A549 (cell line): ENCODE results near the gene BBS9. TPM values are rescaled to one million over a fixed set of nuclear protein-coding genes. Genes with fewer than 3 reads are reported as not detected.

Experiments used
- ATAC-seq, 2 experiments: fragments of 200-7000 bp in 1 of 2; fragments of >200 bp in 1 of 2; cut with Nextera tagmentation in 1 of 2; cut with Tn5 transposase in 1 of 2; 3 replicates each; pipeline versions ENCODE4 v1.8.0 to v1.9.1; 2018 to 2020; ENCODE audit warnings: mild to moderate bottlenecking in 1 of 2, moderate library complexity in 1 of 2
- CTCF ChIA-PET: fragments of 300-600 bp; sonication (Branson Sonifier 250); formaldehyde crosslinking; extraction: SDS; loops from one replicate; lab custom pipeline; 2021; ENCODE audit warnings: antibody characterized with exemption, inconsistent platforms; lab: Yijun Ruan, JAX
- POLR2A ChIA-PET: fragments of 350-600 bp; formaldehyde crosslinking; extraction: SDS; loops from one replicate; lab custom pipeline; 2021; ENCODE audit warnings: antibody characterized with exemption, inconsistent platforms; lab: Yijun Ruan, JAX
- DNase-seq, 2 experiments: peaks; one replicate each; pipeline versions ENCODE4 v3.0.0 to v3.0.0-alpha.2; 2011 to 2016; ENCODE audit warnings: low read depth in 1 of 2, low spot score in 1 of 2
- FAIRE-seq: peaks from 2 replicates; lab custom pipeline; 2011; peaks lifted over from hg19 to GRCh38; lab: Jason Lieb, UNC
- H3K27ac ChIP-seq, 2 experiments: fragments of >200 bp; sonication (Bioruptor Twin); formaldehyde crosslinking; 3 replicates each; pipeline ENCODE4 v1.5.1; 2016 to 2017
- H3K4me1 ChIP-seq: fragments of >200 bp; sonication (Bioruptor Twin); formaldehyde crosslinking; 3 replicates; pipeline ENCODE4 v1.6.1; 2016
- H3K4me2 ChIP-seq: fragments of >200 bp; sonication (Bioruptor Twin); formaldehyde crosslinking; 3 replicates; pipeline ENCODE4 v1.6.1; 2016
- H3K4me3 ChIP-seq: fragments of >200 bp; sonication (Bioruptor Twin); formaldehyde crosslinking; 3 replicates; pipeline ENCODE4 v1.5.1; 2016
- H3K9me3 ChIP-seq: fragments of >200 bp; sonication (Bioruptor Twin); formaldehyde crosslinking; 3 replicates; pipeline ENCODE4 v1.6.1; 2016
- BHLHE40 ChIP-seq: IDR thresholded peaks from 2 replicates; pipeline ENCODE4 v1.6.1; 2012; ENCODE audit warnings: low read depth, low read length, inconsistent platforms
- CEBPB ChIP-seq, 2 experiments: fragments of >200 bp in 1 of 2; sonication (Bioruptor Twin) in 1 of 2; formaldehyde crosslinking in 1 of 2; IDR thresholded peaks; 2 replicates each; pipeline ENCODE4 v1.6.1; 2012 to 2016
- CTCF ChIP-seq: fragments of >200 bp; sonication (Bioruptor Twin); formaldehyde crosslinking; IDR thresholded peaks from 3 replicates; pipeline ENCODE4 v1.5.1; 2016
- EP300 ChIP-seq, 2 experiments: fragments of >200 bp; sonication (Bioruptor Twin); formaldehyde crosslinking; IDR thresholded peaks; 2 replicates in 1 of 2; 3 replicates in 1 of 2; pipeline ENCODE4 v1.6.1; 2016 to 2017
- ESRRA ChIP-seq: fragments of 150-350 bp; IDR thresholded peaks from 2 replicates; pipeline ENCODE4 v1.6.1; 2014; ENCODE audit warnings: mild to moderate bottlenecking, low read length, borderline replicate concordance
- FOSL2 ChIP-seq, 2 experiments: fragments of 450-650 bp in 1 of 2; fragments of >200 bp in 1 of 2; sonication (Bioruptor Twin) in 1 of 2; formaldehyde crosslinking; IDR thresholded peaks; 2 replicates each; pipeline versions ENCODE4 v1.5.0 to v1.6.1; 2016 to 2020; ENCODE audit warnings: mild to moderate bottlenecking in 1 of 2, moderate library complexity in 1 of 2
- GATA3 ChIP-seq: IDR thresholded peaks from 2 replicates; pipeline ENCODE4 v1.6.1; 2012; ENCODE audit warnings: borderline replicate concordance
- HOXA7 ChIP-seq: fragments of 250-450 bp; sonication (Bioruptor Pico); IDR thresholded peaks from 2 replicates; pipeline ENCODE4 v1.5.0; 2020; ENCODE audit warnings: mild to moderate bottlenecking, moderate library complexity
- HOXB5 ChIP-seq: fragments of 250-450 bp; sonication (Bioruptor Pico); IDR thresholded peaks from 2 replicates; pipeline ENCODE4 v1.5.0; 2020; ENCODE audit warnings: mild to moderate bottlenecking, moderate library complexity
- KDM1A ChIP-seq: fragments of 200-600 bp; sonication (generic); IDR thresholded peaks from 2 replicates; pipeline ENCODE4 v1.6.1; 2016; ENCODE audit warnings: low read depth, mild to moderate bottlenecking
- KDM5A ChIP-seq: fragments of 200-600 bp; sonication (generic); IDR thresholded peaks from 2 replicates; pipeline ENCODE4 v1.6.1; 2016; ENCODE audit warnings: antibody characterized with exemption, mild to moderate bottlenecking
- NFE2L2 ChIP-seq: fragments of 150-350 bp; conservative IDR thresholded peaks from 2 replicates; pipeline ENCODE4 v1.6.1; 2014; ENCODE audit warnings: low read length
- NPAS2 ChIP-seq: fragments of 250-450 bp; sonication (Bioruptor Pico); IDR thresholded peaks from 2 replicates; pipeline ENCODE4 v1.8.0; 2022; ENCODE audit warnings: mild to moderate bottlenecking, moderate library complexity, borderline replicate concordance
- REST ChIP-seq: fragments of 200-600 bp; sonication (generic); IDR thresholded peaks from 2 replicates; pipeline ENCODE4 v1.6.1; 2016; ENCODE audit warnings: antibody characterized with exemption, mild to moderate bottlenecking, moderate library complexity
- SMC3 ChIP-seq: fragments of >200 bp; sonication (Bioruptor Twin); formaldehyde crosslinking; IDR thresholded peaks from 3 replicates; pipeline ENCODE4 v1.6.1; 2018; ENCODE audit warnings: inconsistent platforms
- SREBF2 ChIP-seq: fragments of 450-650 bp; IDR thresholded peaks from 2 replicates; pipeline ENCODE4 v1.6.1; 2014; ENCODE audit warnings: mild to moderate bottlenecking, moderate library complexity
- TP53 ChIP-seq: fragments of 250-450 bp; sonication (Bioruptor Pico); IDR thresholded peaks from 2 replicates; pipeline ENCODE4 v1.5.0; 2021; ENCODE audit warnings: mild to moderate bottlenecking, moderate library complexity
- USF2 ChIP-seq: fragments of 450-650 bp; IDR thresholded peaks from 2 replicates; pipeline ENCODE4 v1.6.1; 2014; ENCODE audit warnings: antibody characterized with exemption
- ZC3H11A ChIP-seq: fragments of 450-650 bp; IDR thresholded peaks from 2 replicates; pipeline ENCODE4 v1.6.1; 2014; ENCODE audit warnings: antibody characterized with exemption, mild to moderate bottlenecking
- WGBS: methylation state at CpG from one replicate; pipeline ENCODE4 v1.1.6; 2017; ENCODE audit errors: missing lambda C conversion rate; 5-methylcytosine and 5-hydroxymethylcytosine counted together
- polyA plus RNA-seq, 4 experiments: library from polyadenylated mRNA; depleted of rRNA in 3 of 4; stranded (reverse); fragments of >200 nt; fragmentation: RNase III in 1 of 4; extraction: RNeasy Plus Mini Kit Qiagen cat#74134 plus additional on column Dnase treatment in 1 of 4; gene quantifications; 2 replicates in 3 of 4; 3 replicates in 1 of 4; pipeline ENCODE4 v1.2.3, GENCODE V29; 2011 to 2017

The BBS9 gene
- polyA plus RNA-seq, 2 of the 4 experiments (the other 2 are of a cell fraction): 8.3 to 9.1 TPM

- Histone ChIP-seq H3K27ac (no peak overlapping the region), H3K9me3 (no peaks in the 10 kb centered on the region), H3K4me2 (no peak overlapping the region), H3K4me3 (no peak overlapping the region), H3K4me1 (no peaks in the 10 kb centered on the region)
- 15% methylated on average over 1 of the region's 1 CpG for WGBS
- ChIA-PET POLR2A (no interaction called here), CTCF (no interaction called here)
- DNase-seq (no peak), ATAC-seq (no peak), FAIRE-seq (no peak)
- TF ChIP-seq TP53 (CRISPR knock-in tag) (no peak), CTCF (no peak)
These were observed 483.1 kb downstream of the BBS9 start for GRCh38 chr7:33612442-33612841.

- FAIRE-seq: no peak
- no peak for TF ChIP-seq USF2
- TF ChIP-seq SMC3: no peak
- TF ChIP-seq HOXA7 (CRISPR knock-in tag): no peak
- no peak for TF ChIP-seq CTCF
- no peak for TF ChIP-seq HOXB5
- no peak for TF ChIP-seq FOSL2 (IDR thresholded peaks at IDR 0.05)
- no peak for TF ChIP-seq FOSL2 (CRISPR knock-in tag; IDR thresholded peaks at IDR 0.05)
- no peak for TF ChIP-seq KDM5A
- no peak for TF ChIP-seq KDM1A
- no peak for TF ChIP-seq SREBF2
- TF ChIP-seq NFE2L2: no peak
- TF ChIP-seq ESRRA: no peak
- no peak for TF ChIP-seq BHLHE40
- TF ChIP-seq EP300 (IDR thresholded peaks at IDR 0.05): no peak
- no peak for TF ChIP-seq CEBPB (IDR thresholded peaks at IDR 0.05)
- TF ChIP-seq TP53 (CRISPR knock-in tag): no peak
- TF ChIP-seq ZC3H11A: no peak
- TF ChIP-seq REST: no peak
- TF ChIP-seq GATA3: no peak
- no peak for TF ChIP-seq NPAS2
- TF ChIP-seq, all 56 proteins: peak for 0
- Histone ChIP-seq H3K4me1 (no peaks in the 10 kb centered on the region), H3K4me2 (no peak overlapping the region), H3K9me3 (no peaks in the 10 kb centered on the region), H3K27ac (no peak overlapping the region), H3K4me3 (no peak overlapping the region)
- ChIA-PET POLR2A (no interaction called here), CTCF (no interaction called here)
- DNase-seq (no peak), ATAC-seq (no peak)
- 56% methylated on average over 6 of the region's 6 CpGs for WGBS
These were observed 485.2 kb downstream of the BBS9 start for GRCh38 chr7:33614357-33615117.
